SW480 (cell line): ENCODE results near the gene PRCC.

ENCODE experiments used
- DNase-seq: peaks from one replicate; pipeline ENCODE4 v3.0.0-alpha.2; 2016; ENCODE audit warnings: low spot score

PRCC gene, protein sequence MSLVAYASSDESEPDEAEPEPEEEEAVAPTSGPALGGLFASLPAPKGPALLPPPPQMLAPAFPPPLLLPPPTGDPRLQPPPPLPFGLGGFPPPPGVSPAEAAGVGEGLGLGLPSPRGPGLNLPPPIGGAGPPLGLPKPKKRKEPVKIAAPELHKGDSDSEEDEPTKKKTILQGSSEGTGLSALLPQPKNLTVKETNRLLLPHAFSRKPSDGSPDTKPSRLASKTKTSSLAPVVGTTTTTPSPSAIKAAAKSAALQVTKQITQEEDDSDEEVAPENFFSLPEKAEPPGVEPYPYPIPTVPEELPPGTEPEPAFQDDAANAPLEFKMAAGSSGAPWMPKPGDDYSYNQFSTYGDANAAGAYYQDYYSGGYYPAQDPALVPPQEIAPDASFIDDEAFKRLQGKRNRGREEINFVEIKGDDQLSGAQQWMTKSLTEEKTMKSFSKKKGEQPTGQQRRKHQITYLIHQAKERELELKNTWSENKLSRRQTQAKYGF

DNA sequence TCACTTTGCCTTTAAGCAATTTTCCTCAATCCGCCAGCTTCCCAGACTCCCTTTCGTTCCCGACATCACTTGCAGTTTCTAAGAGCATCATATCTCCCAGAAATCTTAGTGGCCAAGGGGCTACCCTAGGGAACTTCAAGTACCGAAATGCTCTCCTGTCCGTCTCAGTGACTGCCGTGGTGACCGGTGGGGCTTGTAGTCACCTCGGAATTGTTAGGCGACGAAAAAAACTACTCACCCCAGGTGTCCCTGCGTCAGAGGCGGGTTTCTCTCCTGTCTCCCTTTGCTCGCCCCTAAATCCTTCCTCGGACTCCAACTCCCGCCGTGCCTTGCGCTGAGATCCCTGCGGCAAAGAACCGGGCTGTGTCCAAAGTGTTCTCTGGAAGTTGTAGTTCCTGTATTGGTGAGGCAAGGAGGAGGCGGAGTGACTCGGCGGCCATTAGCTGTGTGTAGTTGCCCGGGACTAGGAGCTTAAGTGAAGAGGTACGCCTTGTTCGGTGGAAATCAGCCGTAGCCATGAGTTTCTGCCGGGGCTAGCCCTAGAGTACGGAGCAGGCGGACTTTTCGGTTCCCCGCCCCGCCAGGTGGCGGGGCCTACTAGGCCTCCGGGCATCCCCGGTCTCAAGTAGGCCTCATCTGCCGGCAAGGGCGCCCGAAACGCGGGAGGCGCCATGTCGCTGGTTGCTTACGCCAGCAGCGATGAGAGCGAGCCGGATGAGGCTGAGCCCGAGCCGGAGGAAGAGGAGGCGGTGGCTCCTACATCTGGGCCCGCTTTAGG is at the start of gene PRCC:
PRCC (plus strand) TSS at position 435 of the 778 bp plus-strand sequence; CDS start at position 672, 237 bp downstream.
- peak; percentile 100 for DNase-seq

DNA sequence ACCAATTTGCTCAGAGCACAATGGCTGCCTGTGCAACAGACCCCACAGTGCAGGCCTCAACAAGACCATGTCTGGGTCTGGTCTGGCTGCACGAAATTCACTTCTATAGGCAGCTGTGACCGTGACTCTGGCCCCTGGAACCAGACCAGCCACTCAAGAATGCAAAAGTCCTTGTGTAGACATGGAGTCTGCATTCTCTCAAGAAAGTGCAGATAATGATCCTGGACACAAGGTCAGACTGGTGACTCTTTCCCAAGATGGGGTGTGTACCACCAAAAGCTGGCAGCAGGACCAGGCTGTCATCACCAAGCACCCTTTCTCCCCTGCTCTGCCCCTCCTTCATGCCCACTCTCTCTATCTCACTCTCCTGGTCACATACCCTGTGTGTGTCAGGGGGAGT is 46.2 kb upstream of the PRCC start:
- DNase-seq: no peak

DNA sequence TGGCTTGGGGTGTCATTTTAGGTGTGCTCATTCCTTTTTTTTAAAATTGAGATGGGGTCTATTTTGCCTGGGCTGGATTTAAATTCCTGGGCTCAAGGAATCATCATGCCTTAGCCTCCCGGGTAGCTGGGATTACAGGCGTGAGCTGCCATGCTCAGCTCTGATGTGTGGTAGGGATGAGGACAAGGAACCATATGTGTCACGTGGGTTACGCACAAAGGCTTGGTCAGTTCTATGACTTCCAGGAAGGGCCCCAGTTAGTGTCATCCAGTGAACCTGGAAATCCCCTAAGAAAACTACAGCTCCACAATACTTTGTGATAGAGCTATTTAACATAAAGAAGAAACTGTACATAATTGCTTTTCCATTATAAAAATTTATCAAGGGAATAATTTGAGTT is 45.8 kb upstream of the PRCC start:
- DNase-seq: no peak

DNA sequence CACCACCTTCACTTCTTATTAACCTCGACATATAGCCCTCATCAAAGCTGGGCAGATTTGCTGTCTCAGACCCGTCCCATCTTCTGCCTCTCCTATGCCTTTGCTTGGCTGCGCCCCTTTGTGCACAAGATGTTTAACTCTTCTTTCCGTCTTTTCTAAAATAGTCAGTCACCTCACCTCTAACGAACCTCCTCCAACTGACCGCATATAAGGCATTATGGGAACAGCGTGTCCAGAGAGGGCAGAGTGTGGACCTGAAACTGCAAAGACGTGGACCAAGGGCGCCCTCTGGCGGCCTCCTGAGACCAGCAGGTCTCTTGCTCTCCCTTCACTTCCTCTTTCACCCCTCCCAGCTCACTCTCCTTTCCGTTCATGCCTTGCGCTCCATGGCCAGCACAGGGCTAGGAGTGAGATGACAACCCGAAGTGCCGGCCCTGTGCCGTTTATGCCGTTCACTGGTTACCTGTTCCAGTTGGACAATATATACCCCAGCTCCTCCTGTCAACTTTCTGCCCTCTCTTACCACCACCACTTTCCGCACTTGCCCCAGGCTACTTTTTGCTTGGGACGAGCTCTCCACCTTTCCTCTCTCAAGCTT is 41.6 kb upstream of the PRCC start:
- DNase-seq: peak; percentile 86

DNA sequence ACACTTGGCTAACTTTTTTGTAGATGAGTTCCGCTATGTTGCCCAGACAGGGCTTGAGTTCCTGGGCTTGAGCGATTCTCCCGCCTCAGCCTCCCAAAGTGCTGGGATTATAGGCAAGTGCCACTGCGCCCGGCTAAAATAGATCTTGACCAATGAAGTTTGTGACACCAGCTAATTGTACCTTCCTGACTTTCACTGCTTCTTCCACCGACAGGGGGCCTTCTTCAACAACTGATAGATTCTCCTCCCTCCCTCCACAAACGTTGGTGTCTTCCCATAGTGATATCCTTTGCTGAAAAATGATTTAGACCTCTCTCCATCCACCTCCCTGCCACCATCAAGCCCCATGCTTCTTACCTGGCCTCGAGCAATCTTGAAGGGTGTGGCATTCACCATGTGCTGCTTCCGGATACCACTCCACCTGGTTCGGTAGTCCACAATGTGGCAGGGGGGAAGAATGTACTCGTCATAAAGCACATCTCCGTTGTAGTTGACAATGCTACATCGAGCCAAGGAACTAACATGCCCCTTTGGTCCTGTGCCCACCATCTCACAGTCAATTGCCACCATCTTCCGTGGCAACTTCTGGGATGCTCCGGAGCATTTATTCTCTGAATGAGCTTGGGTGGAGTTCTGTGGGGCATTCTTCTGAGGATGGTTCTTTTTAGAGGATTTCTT is 40.6 kb upstream of the PRCC start:
- DNase-seq: peak; percentile 77

DNA sequence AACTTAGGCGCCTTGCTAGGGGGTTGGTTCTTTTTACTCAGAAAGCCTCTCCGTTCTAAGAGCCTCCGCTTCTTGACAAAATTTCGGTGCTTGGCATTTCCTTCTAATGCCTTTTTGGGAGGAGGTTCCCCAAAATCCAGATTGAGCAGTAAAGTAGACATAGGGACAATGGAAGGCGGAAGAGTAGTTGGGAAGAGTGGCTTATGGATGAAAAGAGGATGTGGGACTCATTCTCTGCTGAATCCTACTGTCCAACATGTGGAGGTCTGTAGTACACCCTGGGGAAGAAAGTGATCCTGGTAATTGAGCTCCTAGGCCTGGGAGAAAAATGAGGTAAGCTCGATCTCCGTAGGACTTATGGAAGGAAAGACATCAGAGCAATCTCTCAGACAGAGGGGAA is 39.8 kb upstream of the PRCC start:
- no peak for DNase-seq

DNA sequence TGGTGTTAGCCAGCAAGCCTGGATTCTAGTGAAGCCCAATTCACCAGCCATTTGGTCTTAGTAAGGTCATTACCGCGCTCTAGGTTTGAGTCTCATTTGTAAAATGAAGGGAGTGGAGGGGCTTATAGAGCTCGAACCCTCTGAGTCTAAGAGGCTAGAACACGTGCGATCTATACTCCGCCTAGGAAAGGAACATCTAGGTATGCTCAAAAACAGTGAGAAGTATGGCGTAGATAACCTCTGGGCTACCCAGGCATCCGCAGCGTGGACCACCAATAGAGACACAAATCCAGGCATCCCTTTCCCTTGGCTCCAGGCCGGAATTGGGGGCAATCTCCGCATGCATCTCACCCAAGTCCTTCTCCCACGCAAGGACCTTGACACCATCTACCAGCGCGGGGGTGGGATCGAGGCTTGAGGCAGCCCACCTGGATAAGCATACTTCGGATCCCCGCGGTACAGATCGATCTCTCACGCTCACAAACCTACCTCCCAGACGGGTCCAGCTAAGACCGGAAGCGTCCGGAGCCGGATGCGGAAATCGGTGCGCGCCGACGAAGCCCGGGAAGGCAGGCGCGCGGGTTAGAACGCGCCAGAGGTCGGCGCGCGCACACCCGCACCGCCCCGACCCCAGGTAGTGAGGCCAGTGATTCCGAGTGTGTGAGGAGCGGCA is 39.3 kb upstream of the PRCC start, which contains the start of gene METTL25B:
METTL25B (plus strand) TSS at position 544 of the 673 bp plus-strand sequence. CDS start 636 bp downstream, outside the sequence.
- DNase-seq: peak; percentile 69

DNA sequence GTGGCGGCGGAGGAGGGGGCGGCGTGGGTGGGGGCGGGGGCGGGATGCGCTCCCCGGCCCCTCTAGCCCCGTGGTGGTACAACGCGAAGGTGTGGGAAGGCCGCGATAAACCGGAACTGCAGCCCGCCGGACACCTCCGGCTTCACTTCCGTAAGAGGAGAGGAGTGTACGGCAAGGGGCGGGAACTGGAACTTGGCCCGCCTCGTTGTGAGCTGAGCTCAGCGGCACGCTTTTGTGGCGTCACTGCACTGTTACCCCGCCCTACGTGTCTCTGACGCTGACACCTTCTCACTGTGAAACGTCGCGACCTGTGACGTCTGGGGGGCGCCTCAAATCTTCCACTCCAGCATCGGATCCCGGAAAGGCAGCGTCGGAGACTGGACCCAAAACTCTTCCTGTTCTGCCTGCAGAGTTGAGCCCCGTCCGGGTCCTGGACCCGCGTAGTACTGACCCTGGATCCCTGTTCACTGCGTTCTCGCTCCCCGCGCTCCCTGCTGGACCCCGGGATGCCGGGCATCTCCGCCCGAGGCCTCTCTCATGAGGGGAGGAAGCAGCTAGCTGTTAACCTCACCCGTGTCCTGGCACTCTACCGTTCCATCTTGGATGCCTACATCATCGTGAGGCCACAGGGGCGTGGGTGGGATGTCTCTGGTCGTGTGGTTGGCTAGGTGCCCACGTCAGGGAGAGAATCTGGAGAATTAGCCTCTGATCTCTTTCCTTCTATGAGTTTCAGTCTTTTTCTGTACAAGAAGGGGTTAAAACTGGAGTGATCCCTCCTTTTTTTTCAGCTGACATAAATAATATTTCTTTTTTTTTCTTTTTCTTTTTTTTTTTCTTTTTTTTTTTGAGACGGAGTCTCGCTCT is 38.5 kb upstream of the PRCC start, which contains the start of gene ISG20L2:
ISG20L2 (minus strand) TSS at position 168 of the 864 bp plus-strand sequence. CDS start 1,114 bp downstream, outside the sequence.
- peak; percentile 97 for DNase-seq

DNA sequence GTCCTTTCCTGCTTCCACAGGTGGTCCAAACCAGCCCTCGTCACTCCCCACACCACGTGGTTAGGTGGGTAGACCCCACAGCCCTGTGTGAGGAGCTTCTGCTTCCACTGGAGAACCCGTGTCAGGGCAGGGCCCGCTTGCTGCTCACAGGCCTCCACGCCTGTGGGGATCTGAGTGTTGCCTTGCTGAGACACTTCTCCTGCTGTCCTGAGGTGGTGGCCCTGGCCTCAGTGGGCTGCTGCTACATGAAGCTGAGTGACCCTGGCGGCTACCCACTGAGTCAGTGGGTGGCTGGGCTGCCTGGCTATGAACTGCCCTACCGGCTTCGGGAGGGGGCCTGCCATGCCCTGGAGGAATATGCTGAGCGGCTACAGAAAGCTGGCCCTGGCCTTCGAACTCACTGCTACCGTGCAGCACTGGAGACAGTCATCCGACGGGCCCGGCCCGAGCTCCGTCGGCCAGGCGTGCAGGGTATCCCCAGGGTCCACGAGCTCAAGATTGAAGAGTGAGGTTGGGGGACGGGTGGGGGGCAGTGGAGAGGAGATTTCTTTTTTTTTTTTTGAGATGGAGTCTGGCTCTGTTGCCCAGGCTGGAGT is 33.2 kb upstream of the PRCC start:
- no peak for DNase-seq

DNA sequence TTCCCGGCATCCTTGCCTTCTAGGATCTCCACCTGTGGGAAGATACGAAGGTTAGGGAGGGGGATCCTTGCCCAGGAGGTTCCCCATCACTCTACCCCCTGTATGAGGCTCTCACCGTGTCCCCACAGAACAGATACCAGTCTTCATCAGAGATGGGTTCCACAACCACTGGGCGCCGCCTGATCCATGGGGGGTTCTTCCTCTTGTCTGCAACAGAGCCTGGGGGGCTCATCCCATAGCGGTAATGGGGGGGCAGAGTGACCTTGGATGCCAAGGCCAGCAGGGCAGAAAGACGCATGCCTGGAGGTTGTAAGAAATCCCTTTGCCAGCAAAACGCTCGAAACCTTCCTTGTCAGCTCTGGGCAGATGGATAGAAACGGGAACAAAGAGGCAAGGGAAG is 28.9 kb upstream of the PRCC start:
- no peak for DNase-seq

DNA sequence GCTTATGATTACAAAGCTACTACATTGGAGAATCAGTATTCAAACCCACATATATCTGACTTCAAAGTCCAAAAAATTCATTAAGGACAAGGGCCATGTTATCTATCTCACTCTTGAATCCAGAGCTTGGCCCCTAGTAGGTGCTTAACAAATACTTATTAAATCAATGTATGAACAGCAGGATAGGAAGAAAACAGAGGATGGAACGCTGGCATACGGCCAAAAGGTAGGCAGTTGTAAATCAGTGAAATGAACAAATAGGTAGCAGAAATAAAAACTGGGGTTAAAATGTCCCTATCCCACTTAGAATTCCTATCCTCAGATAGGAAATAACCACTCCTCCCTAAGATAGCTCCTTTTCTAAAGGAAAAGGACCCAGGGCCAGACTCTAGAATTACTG is 28.4 kb upstream of the PRCC start:
- DNase-seq: no peak

DNA sequence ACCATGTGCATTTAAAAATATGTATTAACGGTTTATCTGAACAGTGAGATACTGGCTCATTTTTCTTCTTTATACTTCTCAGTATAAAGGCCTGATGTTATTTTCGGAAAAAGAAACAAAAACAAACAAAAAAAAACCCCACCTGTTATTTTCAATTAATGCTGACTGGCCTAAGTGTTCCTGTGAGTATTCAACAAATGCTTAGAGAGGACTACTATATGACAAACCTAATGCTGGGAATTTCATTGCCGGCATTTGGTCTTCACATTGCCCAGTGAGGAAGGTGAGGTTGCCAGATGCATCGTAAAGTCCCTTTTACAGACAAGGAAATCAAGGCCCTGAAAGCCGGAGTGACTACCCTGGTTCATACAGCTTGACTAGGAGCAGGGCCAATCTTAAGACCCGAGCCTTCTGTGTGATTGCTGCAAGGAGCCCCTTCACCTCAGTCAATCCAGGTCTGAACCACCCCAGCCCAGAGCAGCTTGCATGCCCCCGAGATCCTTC is 27.0 kb upstream of the PRCC start:
- DNase-seq: no peak

DNA sequence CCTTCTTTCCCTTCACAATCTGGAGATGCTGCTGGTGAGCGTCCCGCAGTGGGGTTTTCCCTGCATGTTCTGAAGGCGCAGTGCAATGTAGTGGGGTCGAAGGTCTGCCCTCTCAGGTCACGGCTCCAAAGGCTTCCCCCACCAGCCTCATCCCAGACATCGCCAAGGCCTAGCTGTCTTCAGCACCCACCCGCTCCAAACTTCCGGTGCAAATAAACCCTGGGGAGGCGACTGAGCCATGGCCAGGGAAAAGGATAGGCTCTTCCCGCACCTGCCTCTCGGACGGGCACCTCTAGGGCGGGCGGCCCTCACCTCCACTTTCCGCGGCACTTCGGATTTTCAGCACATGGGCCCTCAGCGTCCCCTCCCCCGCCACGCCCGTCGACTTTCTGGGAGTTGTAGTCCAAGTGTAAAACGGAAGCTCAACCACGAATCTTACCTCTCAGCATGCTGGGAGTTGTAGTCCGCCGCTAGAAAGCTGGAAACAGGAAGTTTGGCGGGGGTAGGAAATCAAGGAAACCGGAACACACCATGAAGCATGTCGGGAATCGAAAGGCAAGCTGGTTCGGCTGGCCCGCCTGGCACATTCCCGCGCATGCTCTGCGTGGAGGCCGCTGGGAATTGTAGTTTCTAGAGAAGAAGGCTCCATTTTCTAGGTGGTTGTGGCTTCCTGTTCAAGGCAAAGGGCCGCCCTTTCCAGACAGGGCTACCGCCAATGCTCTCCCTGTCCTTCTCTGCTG is 26.4 kb upstream of the PRCC start, which contains the start of gene MRPL24:
MRPL24 (minus strand) TSS at position 348 of the 740 bp plus-strand sequence. CDS start 2,384 bp downstream, outside the sequence.
- DNase-seq: peak; percentile 99

DNA sequence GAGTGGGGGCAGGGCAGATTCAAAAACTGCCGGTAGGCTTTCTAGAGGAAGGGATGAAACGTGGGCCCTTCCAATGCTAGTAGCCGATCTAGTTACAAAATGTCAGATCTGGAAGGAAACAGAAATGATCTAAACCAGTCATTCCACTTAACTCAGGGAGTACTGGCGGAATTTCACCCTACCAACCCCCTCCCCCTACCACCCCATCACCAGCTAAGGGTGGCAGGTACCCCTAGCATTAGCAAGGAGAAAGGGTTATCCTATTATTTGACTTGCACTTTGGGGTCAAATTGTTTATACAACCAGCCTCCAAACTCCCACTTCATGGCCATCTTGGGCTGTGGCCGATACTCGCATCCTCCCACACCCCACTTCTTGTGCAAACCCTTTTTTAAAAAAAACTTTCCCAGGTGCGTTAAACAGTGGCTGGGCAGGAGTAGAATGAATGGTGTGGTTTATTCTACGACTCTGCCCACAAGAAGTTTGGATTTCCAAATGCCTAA is 25.8 kb upstream of the PRCC start:
- DNase-seq: no peak

DNA sequence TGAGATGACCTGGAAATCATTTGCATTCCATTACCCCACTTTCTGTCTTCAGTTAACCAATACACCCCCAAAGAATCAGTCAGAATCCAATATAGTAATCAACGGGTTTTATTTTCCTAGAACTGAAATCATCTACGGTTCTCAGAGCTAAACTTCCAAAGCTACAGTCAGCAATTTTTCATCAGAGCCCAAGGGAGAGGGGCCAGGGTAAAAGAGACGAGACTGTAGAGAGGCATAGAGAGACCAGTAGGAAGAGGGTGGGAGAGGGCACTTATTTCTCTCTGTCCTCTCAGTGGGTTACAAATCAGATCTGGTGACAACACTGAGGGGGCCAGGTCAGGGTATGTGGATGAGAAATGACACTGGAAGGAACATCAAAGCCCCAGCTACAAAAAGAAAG is 25.3 kb upstream of the PRCC start:
- DNase-seq: no peak

DNA sequence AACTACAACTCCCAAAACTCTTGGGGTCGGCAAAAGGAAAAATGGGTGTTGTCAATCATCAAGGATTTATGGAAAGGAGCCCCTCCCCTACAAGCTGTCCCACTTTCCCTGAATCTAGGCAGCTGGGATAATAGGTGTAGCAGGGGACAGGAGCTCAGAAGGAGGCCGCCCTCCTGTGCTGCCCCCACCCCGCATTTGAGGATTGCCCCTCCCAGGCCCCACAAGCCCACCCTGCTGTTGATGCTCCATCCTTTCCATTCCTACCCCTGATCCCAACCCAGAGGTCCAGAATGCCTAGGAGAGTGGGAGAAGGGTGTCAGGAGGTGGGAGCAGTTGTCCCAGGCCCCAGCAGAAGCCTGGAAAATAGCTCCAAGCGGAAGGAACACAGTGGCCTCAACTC is 24.5 kb upstream of the PRCC start:
- no peak for DNase-seq

DNA sequence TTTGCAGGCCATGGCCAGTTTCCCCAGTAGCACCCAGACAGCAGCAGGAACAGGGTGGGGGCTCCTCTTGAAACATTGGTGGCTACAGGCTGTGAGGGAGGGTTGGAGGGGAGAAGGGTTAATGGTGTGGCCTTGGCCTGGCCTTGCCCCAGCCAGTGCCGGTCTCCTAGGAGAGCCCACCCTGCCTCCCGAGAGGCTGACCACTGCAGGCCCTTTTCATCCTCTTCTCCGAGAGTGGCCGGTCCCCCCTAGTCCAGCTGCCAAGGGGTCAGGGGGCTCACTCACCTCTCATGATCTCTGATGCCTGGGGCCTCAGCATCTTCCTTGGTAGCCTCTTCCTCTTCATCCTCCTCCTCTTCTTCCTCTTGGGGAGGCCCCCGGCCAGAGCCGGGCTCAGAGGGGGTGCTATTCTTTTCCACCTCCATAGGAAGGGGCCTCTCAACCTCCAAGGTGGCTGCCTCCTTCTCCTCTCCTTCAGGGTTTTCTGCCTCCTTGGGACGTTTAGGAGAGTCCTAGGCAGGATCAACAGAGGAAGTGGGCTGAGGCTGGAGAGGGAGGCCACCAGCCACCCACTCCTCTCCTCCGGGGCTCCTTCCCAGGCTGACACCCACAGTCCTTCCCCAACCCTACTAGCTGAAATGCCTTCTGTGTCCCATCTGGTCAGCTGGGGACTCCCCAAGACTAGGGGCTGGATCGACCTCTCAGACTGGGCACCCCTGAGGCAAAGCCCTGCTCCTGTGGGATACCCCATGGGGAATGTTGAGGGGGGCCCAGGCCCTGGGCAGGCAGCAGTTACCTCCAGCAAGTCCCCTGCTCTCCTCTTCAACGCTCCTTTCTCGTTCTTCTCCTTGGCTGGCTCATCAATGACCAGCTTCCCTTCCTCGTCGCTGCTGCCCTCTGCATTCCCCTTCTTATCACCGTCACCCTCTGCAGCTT is 23.7 kb upstream of the PRCC start:
- DNase-seq: no peak
